Thyroid gland (tissue), 4 donors: ENCODE data around the gene FSTL4.

Experiments
- POLR2A ChIP-seq, 2 donors: fragments of 450-650 bp; IDR thresholded peaks; one replicate each; pipeline ENCODE4 v1.6.1; 2017; ENCODE audit warnings: antibody characterized with exemption in 2 of 2, mild to moderate bottlenecking in 2 of 2, moderate library complexity in 1 of 2
- TF ChIP-seq, protein P1 (sequence below), 6 experiments: fragments of 200-600 bp in 3 of 6; fragments of 450-650 bp in 3 of 6; sonication (generic) in 3 of 6; IDR thresholded peaks; one replicate each; pipeline ENCODE4 v1.5.1; 2016 to 2019; ENCODE audit warnings: antibody characterized with exemption in 6 of 6, mild to moderate bottlenecking in 2 of 6, inconsistent platforms in 1 of 6, moderate library complexity in 1 of 6

DNA sequence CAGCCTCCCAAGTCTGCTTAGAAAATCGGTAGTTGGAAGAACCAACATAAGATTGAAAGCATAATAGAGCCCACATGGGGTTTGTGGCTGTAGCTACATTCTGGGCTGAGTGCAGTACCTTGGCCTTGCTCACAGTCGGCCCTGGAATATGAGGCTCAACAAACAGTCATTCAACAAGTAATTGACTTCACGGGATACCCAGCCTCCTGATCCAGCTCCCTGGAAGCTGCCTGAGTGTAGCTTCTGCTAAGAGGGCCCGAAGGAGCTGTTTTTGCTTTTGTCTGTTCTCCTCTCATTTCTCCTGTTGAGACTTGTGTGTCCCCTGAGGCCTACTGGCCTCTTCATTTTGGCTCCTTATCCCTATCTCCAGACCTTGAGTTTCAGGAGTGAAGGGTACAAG, 389.8 kb downstream of the FSTL4 start:
- no peak for TF ChIP-seq POLR2A (IDR thresholded peaks at IDR 0.05)
- TF ChIP-seq, protein P1, sequence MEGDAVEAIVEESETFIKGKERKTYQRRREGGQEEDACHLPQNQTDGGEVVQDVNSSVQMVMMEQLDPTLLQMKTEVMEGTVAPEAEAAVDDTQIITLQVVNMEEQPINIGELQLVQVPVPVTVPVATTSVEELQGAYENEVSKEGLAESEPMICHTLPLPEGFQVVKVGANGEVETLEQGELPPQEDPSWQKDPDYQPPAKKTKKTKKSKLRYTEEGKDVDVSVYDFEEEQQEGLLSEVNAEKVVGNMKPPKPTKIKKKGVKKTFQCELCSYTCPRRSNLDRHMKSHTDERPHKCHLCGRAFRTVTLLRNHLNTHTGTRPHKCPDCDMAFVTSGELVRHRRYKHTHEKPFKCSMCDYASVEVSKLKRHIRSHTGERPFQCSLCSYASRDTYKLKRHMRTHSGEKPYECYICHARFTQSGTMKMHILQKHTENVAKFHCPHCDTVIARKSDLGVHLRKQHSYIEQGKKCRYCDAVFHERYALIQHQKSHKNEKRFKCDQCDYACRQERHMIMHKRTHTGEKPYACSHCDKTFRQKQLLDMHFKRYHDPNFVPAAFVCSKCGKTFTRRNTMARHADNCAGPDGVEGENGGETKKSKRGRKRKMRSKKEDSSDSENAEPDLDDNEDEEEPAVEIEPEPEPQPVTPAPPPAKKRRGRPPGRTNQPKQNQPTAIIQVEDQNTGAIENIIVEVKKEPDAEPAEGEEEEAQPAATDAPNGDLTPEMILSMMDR (IDR thresholded peaks at IDR 0.05): no peak
